ENCODE results near the gene PLA2G4E.

GRCh38 chr15:42065033-42065432 lies 44.2 kb upstream of the PLA2G4E start:
- TF ChIP-seq CTCF (conservative IDR thresholded peaks at IDR 0.05 in 1 of 2, IDR thresholded peaks at IDR 0.05 in 1 of 2; ENCODE audit: low read depth in 1 of 2, low read length in 2 of 2) (no peak), EZH2 (IDR thresholded peaks at IDR 0.05; ENCODE audit: low read length, missing control alignments) (no peak)

Measured in fibroblast of lung (primary cell).